CD4-positive, alpha-beta T cell (primary cell): ENCODE results near the gene ARHGAP31. TPM values are rescaled to one million over a fixed set of nuclear protein-coding genes. Genes with fewer than 3 reads are reported as not detected.

ENCODE experiments used
- ATAC-seq: fragments of 200-7000 bp; cut with Tn5 transposase; one replicate; pipeline ENCODE4 v1.10.0; 2022; ENCODE audit warnings: mild to moderate bottlenecking; ENCODE audit not compliant: poor library complexity
- CTCF ChIA-PET: fragments of 350-600 bp; sonication (Branson Sonifier 250); formaldehyde crosslinking; loops from one replicate; lab custom pipeline; 2021; ENCODE audit warnings: antibody characterized with exemption, inconsistent platforms; lab: Charles Lee
- POLR2A ChIA-PET: fragments of 350-600 bp; sonication (Branson Sonifier 250); formaldehyde crosslinking; loops from one replicate; lab custom pipeline; 2021; ENCODE audit warnings: antibody characterized with exemption, inconsistent platforms; lab: Charles Lee
- DNase-seq, 14 experiments: peaks; one replicate each; pipeline ENCODE4 v3.0.0-alpha.2; 2013 to 2020; ENCODE audit warnings: mixed read lengths in 2 of 14
- H3K27ac ChIP-seq, 2 donors: one replicate each; pipeline versions ENCODE4 v1.5.1 to v1.7.0; 2013; ENCODE audit warnings: low read length in 2 of 2, low read depth in 1 of 2, mild to moderate bottlenecking in 1 of 2
- H3K27me3 ChIP-seq, 2 experiments: 1 replicate in 1 of 2; 2 replicates in 1 of 2; pipeline versions ENCODE4 v1.6.1 to v1.7.0; 2013; ENCODE audit warnings: low read length in 2 of 2, control low read depth in 1 of 2, mild to moderate bottlenecking in 1 of 2, moderate library complexity in 1 of 2; ENCODE audit not compliant: insufficient read depth in 2 of 2, control insufficient read depth in 1 of 2
- H3K36me3 ChIP-seq: one replicate; pipeline ENCODE4 v1.6.1; 2013; ENCODE audit warnings: low read length, control low read depth; ENCODE audit not compliant: insufficient read depth
- H3K4me1 ChIP-seq: one replicate; pipeline ENCODE4 v1.6.1; 2013; ENCODE audit warnings: low read length, control low read depth; ENCODE audit not compliant: insufficient read depth
- H3K4me3 ChIP-seq: one replicate; pipeline ENCODE4 v1.5.1; 2013; ENCODE audit warnings: mild to moderate bottlenecking, low read length, moderate library complexity
- H3K9me3 ChIP-seq, 2 experiments: 1 replicate in 1 of 2; 2 replicates in 1 of 2; pipeline versions ENCODE4 v1.6.1 to v1.7.0; 2013; ENCODE audit warnings: low read length in 2 of 2, mild to moderate bottlenecking in 2 of 2, control low read depth in 1 of 2, moderate library complexity in 1 of 2; ENCODE audit not compliant: control insufficient read depth in 1 of 2, insufficient read depth in 1 of 2
- H3K27ac Mint-ChIP-seq: one replicate; pipeline ENCODE4 v1.8.0; 2020; ENCODE audit warnings: mixed read lengths
- H3K27me3 Mint-ChIP-seq: one replicate; pipeline ENCODE4 v1.8.0; 2021; ENCODE audit warnings: mixed read lengths
- H3K36me3 Mint-ChIP-seq: one replicate; pipeline ENCODE4 v1.8.0; 2021; ENCODE audit warnings: low read depth, mixed read lengths
- H3K4me1 Mint-ChIP-seq: one replicate; pipeline ENCODE4 v1.8.0; 2021; ENCODE audit warnings: low read depth, mixed read lengths
- H3K4me3 Mint-ChIP-seq: one replicate; pipeline ENCODE4 v1.8.0; 2020; ENCODE audit warnings: mild to moderate bottlenecking, mixed read lengths
- H3K9me3 Mint-ChIP-seq: one replicate; pipeline ENCODE4 v1.8.0; 2020; ENCODE audit warnings: mixed read lengths
- intact Hi-C, 2 experiments: fragments of 100-400 bp; cut with DNase I in 1 of 2; cut with micrococcal nuclease in 1 of 2; formaldehyde crosslinking; loops; one replicate each; pipeline versions ENCODE4 v1.15.1 to v1.9.0; 2023 to 2025; cut with DNase I, micrococcal nuclease
- total RNA-seq, 174 experiments: library from RNA in 2 of 174; stranded (reverse) in 2 of 174; gene quantifications; one replicate each; pipeline ENCODE4 v1.2.3 and lab custom pipeline; 2021 to 2026
- TF ChIP-seq, protein P1 (sequence below): fragments of 200-600 bp; IDR thresholded peaks from one replicate; pipeline ENCODE4 v1.8.0; 2022; ENCODE audit warnings: antibody characterized with exemption, mild to moderate bottlenecking

ARHGAP31 gene
- total RNA-seq, 2 experiments from 2014 or later = 2.4 to 2.9 TPM

- Histone ChIP-seq H3K4me1 (no peaks in the 10 kb centered on the region), H3K27me3 (no peaks in the 10 kb centered on the region), H3K4me3 (no peak overlapping the region), H3K36me3 (peaks cover 40% of the 10 kb centered on the region), H3K27ac (no peak overlapping the region), H3K9me3 (peaks cover 11 to 57% of the 10 kb centered on the region in 2 experiments)
- H3K9me3 Mint-ChIP-seq = peaks cover 31% of the 10 kb centered on the region
- DNase-seq (no peak), ATAC-seq (no peak)
- peaks cover 78% of the 10 kb centered on the region for H3K36me3 Mint-ChIP-seq
- no peaks in the 10 kb centered on the region for H3K4me1 Mint-ChIP-seq
- H3K27me3 Mint-ChIP-seq = no peaks in the 10 kb centered on the region
- POLR2A ChIA-PET = no interaction called here
- no peak overlapping the region for H3K27ac Mint-ChIP-seq
- CTCF ChIA-PET = no interaction called here
- TF ChIP-seq, protein P1, sequence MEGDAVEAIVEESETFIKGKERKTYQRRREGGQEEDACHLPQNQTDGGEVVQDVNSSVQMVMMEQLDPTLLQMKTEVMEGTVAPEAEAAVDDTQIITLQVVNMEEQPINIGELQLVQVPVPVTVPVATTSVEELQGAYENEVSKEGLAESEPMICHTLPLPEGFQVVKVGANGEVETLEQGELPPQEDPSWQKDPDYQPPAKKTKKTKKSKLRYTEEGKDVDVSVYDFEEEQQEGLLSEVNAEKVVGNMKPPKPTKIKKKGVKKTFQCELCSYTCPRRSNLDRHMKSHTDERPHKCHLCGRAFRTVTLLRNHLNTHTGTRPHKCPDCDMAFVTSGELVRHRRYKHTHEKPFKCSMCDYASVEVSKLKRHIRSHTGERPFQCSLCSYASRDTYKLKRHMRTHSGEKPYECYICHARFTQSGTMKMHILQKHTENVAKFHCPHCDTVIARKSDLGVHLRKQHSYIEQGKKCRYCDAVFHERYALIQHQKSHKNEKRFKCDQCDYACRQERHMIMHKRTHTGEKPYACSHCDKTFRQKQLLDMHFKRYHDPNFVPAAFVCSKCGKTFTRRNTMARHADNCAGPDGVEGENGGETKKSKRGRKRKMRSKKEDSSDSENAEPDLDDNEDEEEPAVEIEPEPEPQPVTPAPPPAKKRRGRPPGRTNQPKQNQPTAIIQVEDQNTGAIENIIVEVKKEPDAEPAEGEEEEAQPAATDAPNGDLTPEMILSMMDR = no peak
- no peak overlapping the region for H3K4me3 Mint-ChIP-seq
- intact Hi-C loops = no loop called here
Observed at GRCh38 chr3:119428538-119428937, 134.4 kb downstream of the ARHGAP31 start.

GRCh38 chr3:119433613-119434325 is 139.6 kb downstream of the ARHGAP31 start:
- peaks cover 0 to 15% of the 10 kb centered on the region in 2 experiments for H3K9me3 ChIP-seq
- Mint-ChIP-seq H3K27me3 (no peaks in the 10 kb centered on the region), H3K4me1 (no peaks in the 10 kb centered on the region), H3K9me3 (peaks cover 8% of the 10 kb centered on the region), H3K4me3 (no peak overlapping the region), H3K36me3 (peaks cover 100% of the 10 kb centered on the region), H3K27ac (no peak overlapping the region)
- H3K27me3 ChIP-seq = no peaks in the 10 kb centered on the region
- H3K4me1 ChIP-seq = no peaks in the 10 kb centered on the region
- intact Hi-C loops = no loop called here
- DNase-seq (no peak), ATAC-seq (no peak)
- no peak overlapping the region for H3K4me3 ChIP-seq
- TF ChIP-seq, protein P1 = no peak
- peaks cover 88% of the 10 kb centered on the region for H3K36me3 ChIP-seq
- CTCF ChIA-PET = no interaction called here
- POLR2A ChIA-PET = no interaction called here
- no peak overlapping the region for H3K27ac ChIP-seq

DNA sequence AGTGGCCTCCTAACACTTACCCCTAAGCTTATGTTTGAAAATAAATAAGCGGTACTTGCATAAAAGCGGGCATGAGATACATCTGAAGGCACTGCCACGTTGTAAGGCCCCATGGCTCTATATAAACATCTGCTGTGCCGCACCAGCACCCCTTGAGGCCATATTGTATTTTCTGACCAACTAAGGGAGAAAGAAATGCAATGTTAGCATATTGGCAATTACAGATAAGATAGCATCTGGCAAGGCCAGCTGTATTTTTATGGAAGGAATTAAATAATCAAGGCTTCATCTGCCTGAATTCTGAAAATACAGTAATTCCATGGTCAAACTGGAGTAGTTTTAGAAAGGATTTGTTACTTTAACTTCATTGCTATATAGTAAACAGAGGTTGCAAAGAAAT is 140.5 kb downstream of the ARHGAP31 start:
- Mint-ChIP-seq H3K27me3 (no peaks in the 10 kb centered on the region), H3K4me3 (no peak overlapping the region)

More for the DNA sequence above, 140.5 kb downstream of the ARHGAP31 start:
- H3K4me3 ChIP-seq = no peak overlapping the region
- Mint-ChIP-seq H3K9me3 (peaks cover 5% of the 10 kb centered on the region), H3K36me3 (peaks cover 95% of the 10 kb centered on the region), H3K27ac (no peak overlapping the region), H3K4me1 (no peaks in the 10 kb centered on the region)
- no peaks in the 10 kb centered on the region for H3K4me1 ChIP-seq
- DNase-seq (no peak), ATAC-seq (no peak)
- intact Hi-C loops = no loop called here
- peaks cover 0 to 6% of the 10 kb centered on the region in 2 experiments for H3K9me3 ChIP-seq
- POLR2A ChIA-PET = interaction anchor here (0.7 kb wide), 2 partner anchors 29 to 529 kb away, joined by 3 read pairs; partner anchors contain the start of gene TMEM39A
- H3K27ac ChIP-seq = no peak overlapping the region
- H3K36me3 ChIP-seq = peaks cover 86% of the 10 kb centered on the region
- CTCF ChIA-PET = interaction anchor here (0.7 kb wide), 1 partner anchor 713 kb away, joined by 3 read pairs; no protein-coding TSS in a partner anchor
- TF ChIP-seq, protein P1 = no peak
- no peaks in the 10 kb centered on the region for H3K27me3 ChIP-seq
